ENCODE results near the gene NELFB. TPM values are rescaled to one million over a fixed set of nuclear protein-coding genes. Genes with fewer than 3 reads are reported as not detected.

Gene NELFB
- polyA plus RNA-seq, 1 experiment: 51.9 TPM

- Histone ChIP-seq H3K27me3 (ENCODE audit: control insufficient read depth, insufficient read depth, low read length) (no peaks in the 10 kb centered on the region), H3K4me3 (ENCODE audit: low read depth, low read length) (no peak overlapping the region), H3K36me3 (ENCODE audit: control insufficient read depth, insufficient read depth, low read length) (no peaks in the 10 kb centered on the region)
- POLR2A ChIA-PET: interaction anchor here (0.5 kb wide), 1 partner anchor 17 kb away, joined by 3 read pairs; no protein-coding TSS in a partner anchor
- DNase-seq (ENCODE audit: low read depth): no peak
- CTCF ChIA-PET: interaction anchor here (2.3 kb wide), 1 partner anchor 12 kb away, joined by 8 read pairs; the partner anchor contains the start of gene NRARP
- no peak for TF ChIP-seq CTCF (IDR thresholded peaks at IDR 0.05; ENCODE audit: insufficient read depth, low read depth, low read length)
Measured at GRCh38 chr9:137314561-137315560, 59.7 kb downstream of the NELFB start.

- no peaks in the 10 kb centered on the region for H3K36me3 ChIP-seq (ENCODE audit: control insufficient read depth, insufficient read depth, low read length)
- DNase-seq (ENCODE audit: low read depth): no peak
- CTCF ChIA-PET: interaction anchor here (2.3 kb wide), 1 partner anchor 13 kb away, joined by 8 read pairs; the partner anchor contains the start of gene NRARP
- POLR2A ChIA-PET: interaction anchor here (0.5 kb wide), 1 partner anchor 18 kb away, joined by 3 read pairs; no protein-coding TSS in a partner anchor
- H3K4me3 ChIP-seq (ENCODE audit: low read depth, low read length): 0 out of 2 replicates have a peak overlapping the region, but pooled peaks have one; percentile 11
- no peak for TF ChIP-seq CTCF (IDR thresholded peaks at IDR 0.05; ENCODE audit: insufficient read depth, low read depth, low read length)
- no peaks in the 10 kb centered on the region for H3K27me3 ChIP-seq (ENCODE audit: control insufficient read depth, insufficient read depth, low read length)
Measured at GRCh38 chr9:137315581-137316011, 60.5 kb downstream of the NELFB start.

GRCh38 chr9:137316012-137316981, 61.2 kb downstream of the NELFB start:
- H3K27me3 ChIP-seq (ENCODE audit: control insufficient read depth, insufficient read depth, low read length): no peaks in the 10 kb centered on the region
- no peaks in the 10 kb centered on the region for H3K36me3 ChIP-seq (ENCODE audit: control insufficient read depth, insufficient read depth, low read length)
- no peak for TF ChIP-seq CTCF (IDR thresholded peaks at IDR 0.05; ENCODE audit: insufficient read depth, low read depth, low read length)
- DNase-seq (ENCODE audit: low read depth): no peak
- CTCF ChIA-PET: interaction anchor here (0.5 to 2.3 kb wide), 2 partner anchors 14 to 219 kb away, joined by 3 to 8 read pairs; partner anchors contain the start of gene NRARP
- peak overlapping the region; percentile 16 for H3K4me3 ChIP-seq (ENCODE audit: low read depth, low read length)
- POLR2A ChIA-PET: no interaction called here

GRCh38 chr9:137317021-137317717, 62.0 kb downstream of the NELFB start:
- POLR2A ChIA-PET: no interaction called here
- CTCF ChIA-PET: interaction anchor here (0.5 to 2.3 kb wide), 2 partner anchors 15 to 218 kb away, joined by 3 to 8 read pairs; partner anchors contain the start of gene NRARP
- TF ChIP-seq CTCF (IDR thresholded peaks at IDR 0.05; ENCODE audit: insufficient read depth, low read depth, low read length): no peak
- Histone ChIP-seq H3K4me3 (ENCODE audit: low read depth, low read length) (no peak overlapping the region), H3K36me3 (ENCODE audit: control insufficient read depth, insufficient read depth, low read length) (no peaks in the 10 kb centered on the region), H3K27me3 (ENCODE audit: control insufficient read depth, insufficient read depth, low read length) (no peaks in the 10 kb centered on the region)
- DNase-seq (ENCODE audit: low read depth): no peak
